ENCODE data around the gene TBC1D17. TPM values are rescaled to one million over a fixed set of nuclear protein-coding genes. Genes with fewer than 3 reads are reported as not detected.

Gene TBC1D17
- polyA plus RNA-seq, 3 donors: 32.9 to 42.0 (median 37.2) TPM

- DNase-seq (ENCODE audit: low read depth in 3 of 3, low spot score in 2 of 3): no peak
These were observed 13.1 kb downstream of the TBC1D17 start for GRCh38 chr19:49890349-49891311.

GRCh38 chr19:49891393-49891792 is 13.9 kb downstream of the TBC1D17 start:
- no peak for DNase-seq (ENCODE audit: low read depth in 3 of 3, low spot score in 2 of 3)

GRCh38 chr19:49892716-49893115 is 15.2 kb downstream of the TBC1D17 start:
- DNase-seq (ENCODE audit: low read depth in 3 of 3, low spot score in 2 of 3): no peak

GRCh38 chr19:49894011-49894664 is 16.6 kb downstream of the TBC1D17 start:
- DNase-seq (ENCODE audit: low read depth in 3 of 3, low spot score in 2 of 3): no peak

GRCh38 chr19:49894879-49895565 is 17.5 kb downstream of the TBC1D17 start:
- DNase-seq (ENCODE audit: low read depth in 3 of 3, low spot score in 2 of 3): no peak

GRCh38 chr19:49895566-49896297 is 18.2 kb downstream of the TBC1D17 start:
- DNase-seq (ENCODE audit: low read depth in 3 of 3, low spot score in 2 of 3): no peak

- DNase-seq (ENCODE audit: low read depth in 3 of 3, low spot score in 2 of 3): no peak
These were observed 19.5 kb downstream of the TBC1D17 start, which contains the start of gene IL4I1 for GRCh38 chr19:49896863-49897621. Gene IL4I1, minus strand, starts transcription at chr19:49896887. Its CDS starts 727 bp downstream, at chr19:49896160.

- no peak for DNase-seq (ENCODE audit: low read depth in 3 of 3, low spot score in 2 of 3)
These were observed 26.6 kb downstream of the TBC1D17 start for GRCh38 chr19:49904136-49904535.

- no peak for DNase-seq (ENCODE audit: low read depth in 3 of 3, low spot score in 2 of 3)
These were observed 29.5 kb downstream of the TBC1D17 start for GRCh38 chr19:49906879-49907564.

GRCh38 chr19:49907745-49908446 is 30.4 kb downstream of the TBC1D17 start:
- DNase-seq (ENCODE audit: low read depth in 3 of 3, low spot score in 2 of 3): no peak

- no peak for DNase-seq (ENCODE audit: low read depth in 3 of 3, low spot score in 2 of 3)
These were observed 31.2 kb downstream of the TBC1D17 start for GRCh38 chr19:49908480-49909420.

- DNase-seq (ENCODE audit: low read depth in 3 of 3, low spot score in 2 of 3): no peak
These were observed 32.7 kb downstream of the TBC1D17 start for GRCh38 chr19:49910179-49910578.

- DNase-seq (ENCODE audit: low read depth in 3 of 3, low spot score in 2 of 3): no peak
These were observed 34.1 kb downstream of the TBC1D17 start for GRCh38 chr19:49911381-49912145.

- no peak for DNase-seq (ENCODE audit: low read depth in 3 of 3, low spot score in 2 of 3)
These were observed 35.6 kb downstream of the TBC1D17 start for GRCh38 chr19:49912965-49913685.

- no peak for DNase-seq (ENCODE audit: low read depth in 3 of 3, low spot score in 2 of 3)
These were observed 36.2 kb downstream of the TBC1D17 start for GRCh38 chr19:49913720-49914119.

- DNase-seq (ENCODE audit: low read depth in 3 of 3, low spot score in 2 of 3): no peak
These were observed 37.8 kb downstream of the TBC1D17 start for GRCh38 chr19:49915271-49915670.

All from right renal cortex interstitium (tissue), 3 donors.